OCI-LY1 (cell line): ENCODE measurements around the gene ZMAT2.

Source experiments
- EZH2 ChIP-seq: fragments of 200-600 bp; sonication (generic), shearing (Covaris generic); IDR thresholded peaks from 2 replicates; pipeline ENCODE4 v1.8.0; 2017; ENCODE audit warnings: borderline replicate concordance, mixed run types, mild to moderate bottlenecking, antibody characterized with exemption, low read length, moderate library complexity, mixed read lengths
- TF ChIP-seq, protein P1 (sequence below): fragments of 200-600 bp; sonication (generic), shearing (Covaris generic); IDR thresholded peaks from 2 replicates; pipeline ENCODE4 v1.5.1; 2017; ENCODE audit warnings: mild to moderate bottlenecking, antibody characterized with exemption, low read length, moderate library complexity, mixed read lengths

DNA sequence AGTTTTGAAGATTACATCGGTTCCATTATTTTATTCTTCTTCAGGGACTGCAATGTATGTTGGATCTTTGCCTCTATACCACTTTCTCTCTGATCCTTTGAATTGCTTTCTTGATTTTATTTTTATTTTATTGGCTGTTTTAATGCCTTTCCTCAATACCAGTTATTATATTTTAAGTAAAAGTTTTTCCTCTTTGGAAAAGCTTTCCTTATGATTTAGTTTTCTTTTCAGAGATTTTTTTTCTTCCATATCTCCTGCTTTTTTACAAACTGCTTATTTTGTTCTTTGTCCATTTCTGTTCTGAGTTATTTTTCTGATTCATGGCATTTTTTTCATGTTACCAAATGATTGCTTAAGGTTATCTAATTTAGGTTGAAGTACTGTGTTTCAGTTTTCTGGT, 11.5 kb downstream of the ZMAT2 start:
- TF ChIP-seq, protein P1, sequence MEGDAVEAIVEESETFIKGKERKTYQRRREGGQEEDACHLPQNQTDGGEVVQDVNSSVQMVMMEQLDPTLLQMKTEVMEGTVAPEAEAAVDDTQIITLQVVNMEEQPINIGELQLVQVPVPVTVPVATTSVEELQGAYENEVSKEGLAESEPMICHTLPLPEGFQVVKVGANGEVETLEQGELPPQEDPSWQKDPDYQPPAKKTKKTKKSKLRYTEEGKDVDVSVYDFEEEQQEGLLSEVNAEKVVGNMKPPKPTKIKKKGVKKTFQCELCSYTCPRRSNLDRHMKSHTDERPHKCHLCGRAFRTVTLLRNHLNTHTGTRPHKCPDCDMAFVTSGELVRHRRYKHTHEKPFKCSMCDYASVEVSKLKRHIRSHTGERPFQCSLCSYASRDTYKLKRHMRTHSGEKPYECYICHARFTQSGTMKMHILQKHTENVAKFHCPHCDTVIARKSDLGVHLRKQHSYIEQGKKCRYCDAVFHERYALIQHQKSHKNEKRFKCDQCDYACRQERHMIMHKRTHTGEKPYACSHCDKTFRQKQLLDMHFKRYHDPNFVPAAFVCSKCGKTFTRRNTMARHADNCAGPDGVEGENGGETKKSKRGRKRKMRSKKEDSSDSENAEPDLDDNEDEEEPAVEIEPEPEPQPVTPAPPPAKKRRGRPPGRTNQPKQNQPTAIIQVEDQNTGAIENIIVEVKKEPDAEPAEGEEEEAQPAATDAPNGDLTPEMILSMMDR, result no peak
- TF ChIP-seq EZH2, result no peak
